Measurements from ENCODE around the gene RIOK3.
A peak's percentile ranks its signal among the peaks of the same experiment; 100 is the strongest.
"Not testable (repeated sequence)": the region's sequence is repeated elsewhere in the genome, so short reads cannot be mapped to it uniquely, and the experiment has no call there.

RIOK3 gene

GRCh38 chr18:23498877-23499276, 45.8 kb downstream of the RIOK3 start:
- peak; percentile 17 to 67 for DNase-seq

- DNase-seq: no peak
These were observed 46.2 kb downstream of the RIOK3 start for GRCh38 chr18:23499291-23499781.

GRCh38 chr18:23501626-23502025, 48.5 kb downstream of the RIOK3 start:
- DNase-seq: no peak

- no peak for DNase-seq
These were observed 49.5 kb downstream of the RIOK3 start for GRCh38 chr18:23502516-23503037.

GRCh38 chr18:23503038-23503962, 50.2 kb downstream of the RIOK3 start, which contains the start of gene RMC1:
TSS of gene RMC1 (plus strand) at chr18:23503511. CDS start at chr18:23503619, 108 bp downstream.
- DNase-seq: peak; percentile 81 to 94

GRCh38 chr18:23503963-23504344, 50.9 kb downstream of the RIOK3 start:
- DNase-seq: no peak

- no peak for DNase-seq
These were observed 51.6 kb downstream of the RIOK3 start for GRCh38 chr18:23504720-23505119.

GRCh38 chr18:23506393-23506792, 53.3 kb downstream of the RIOK3 start:
- DNase-seq: no peak

- DNase-seq: not testable (repeated sequence)
These were observed 57.8 kb downstream of the RIOK3 start for GRCh38 chr18:23510923-23511322.

GRCh38 chr18:23512216-23512615, 59.1 kb downstream of the RIOK3 start:
- not testable (repeated sequence) for DNase-seq

GRCh38 chr18:23512641-23513040, 59.6 kb downstream of the RIOK3 start:
- no peak for DNase-seq

GRCh38 chr18:23515911-23516546, 62.9 kb downstream of the RIOK3 start:
- DNase-seq: peak; percentile 48 to 82

- DNase-seq: no peak
These were observed 66.6 kb downstream of the RIOK3 start for GRCh38 chr18:23519734-23520133.

- DNase-seq: no peak
These were observed 68.2 kb downstream of the RIOK3 start for GRCh38 chr18:23521271-23521670.

GRCh38 chr18:23521907-23522306, 68.8 kb downstream of the RIOK3 start:
- DNase-seq: no peak

GRCh38 chr18:23523429-23524212, 70.5 kb downstream of the RIOK3 start:
- DNase-seq: no peak

GRCh38 chr18:23524213-23524707, 71.2 kb downstream of the RIOK3 start:
- no peak for DNase-seq

- no peak for DNase-seq
These were observed 73.5 kb downstream of the RIOK3 start for GRCh38 chr18:23526501-23527063.

GRCh38 chr18:23528580-23529472, 75.7 kb downstream of the RIOK3 start:
- DNase-seq: no peak

- DNase-seq: no peak
These were observed 76.5 kb downstream of the RIOK3 start for GRCh38 chr18:23529604-23530003.

- DNase-seq: no peak
These were observed 77.1 kb downstream of the RIOK3 start for GRCh38 chr18:23530195-23530594.
